Esophagus squamous epithelium (tissue), 5 donors: ENCODE measurements around the gene OR6N2. TPM values are rescaled to one million over a fixed set of nuclear protein-coding genes. Genes with fewer than 3 reads are reported as not detected.

ENCODE experiments used
- DNase-seq: peaks from one replicate; lab custom pipeline; 2025; lab: John Stamatoyannopoulos, UW
- H3K27ac ChIP-seq, 4 donors: fragments of 200-600 bp; sonication (generic); one replicate each; pipeline ENCODE4 v1.5.1; 2016 to 2019; ENCODE audit warnings: mild to moderate bottlenecking in 1 of 4
- H3K27me3 ChIP-seq, 4 donors: fragments of 200-600 bp; sonication (generic); 1 replicate in 3 of 4; 2 replicates in 1 of 4; pipeline versions ENCODE4 v1.5.1 to v1.6.0; 2017 to 2021; ENCODE audit warnings: antibody characterized with exemption in 1 of 4
- H3K36me3 ChIP-seq, 3 donors: fragments of 200-600 bp; sonication (generic); one replicate each; pipeline ENCODE4 v1.5.1; 2016 to 2019
- H3K4me1 ChIP-seq, 3 donors: fragments of 200-600 bp; sonication (generic); one replicate each; pipeline ENCODE4 v1.5.1; 2017 to 2019
- H3K4me3 ChIP-seq, 4 donors: fragments of 200-600 bp; sonication (generic); 1 replicate in 3 of 4; 2 replicates in 1 of 4; pipeline ENCODE4 v1.5.1; 2016 to 2019; ENCODE audit warnings: mild to moderate bottlenecking in 2 of 4, moderate library complexity in 1 of 4
- H3K9me3 ChIP-seq, 3 donors: fragments of 200-600 bp; sonication (generic); one replicate each; pipeline ENCODE4 v1.5.1; 2016 to 2019
- CTCF ChIP-seq, 6 experiments: fragments of 450-650 bp in 4 of 6; fragments of 200-600 bp in 2 of 6; sonication (generic) in 2 of 6; IDR thresholded peaks; one replicate each; pipeline ENCODE4 v1.5.1; 2016 to 2019; ENCODE audit warnings: antibody characterized with exemption in 6 of 6, mild to moderate bottlenecking in 4 of 6, moderate library complexity in 4 of 6
- POLR2A ChIP-seq, 4 donors: fragments of 450-650 bp; IDR thresholded peaks; one replicate each; pipeline ENCODE4 v1.6.1; 2017; ENCODE audit warnings: antibody characterized with exemption in 4 of 4, mild to moderate bottlenecking in 4 of 4, moderate library complexity in 3 of 4
- WGBS, 2 donors: methylation state at CpG; one replicate each; pipeline ENCODE4 v1.1.5; 2018; 5-methylcytosine and 5-hydroxymethylcytosine counted together
- intact Hi-C: fragments of 100-400 bp; cut with DNase I; formaldehyde crosslinking; loops from one replicate; pipeline ENCODE4 v1.15.0; 2022
- small RNA-seq, 4 donors: library from RNA; depleted of rRNA; stranded (forward); fragments of <200 nt; gene quantifications; one replicate each; pipeline ENCODE3, GENCODE V24; 2016
- total RNA-seq, 4 donors: library from RNA; depleted of rRNA; stranded (reverse); fragments of >200 nt; gene quantifications; one replicate each; pipeline ENCODE4 v1.1.0, GENCODE V29; 2016
- donor health status: DM: yes; HTN: yes; CAD: no.

OR6N2 gene
- total RNA-seq, 4 donors from 2014 or later = not detected

- no peaks in the 10 kb centered on the region for H3K27me3 ChIP-seq
- no peak overlapping the region for H3K27ac ChIP-seq
- no peaks in the 10 kb centered on the region for H3K4me1 ChIP-seq
- no peaks in the 10 kb centered on the region for H3K36me3 ChIP-seq
- intact Hi-C loops = no loop called here
- no peak overlapping the region for H3K4me3 ChIP-seq
- 58 to 86% methylated on average over 4 of the region's 4 CpGs for WGBS, 2 donors
- TF ChIP-seq CTCF (IDR thresholded peaks at IDR 0.05) (no peak), POLR2A (IDR thresholded peaks at IDR 0.05) (no peak)
- no peaks in the 10 kb centered on the region for H3K9me3 ChIP-seq
- no peak for DNase-seq
Observed at GRCh38 chr1:158731707-158732106, 49.3 kb downstream of the OR6N2 start.

GRCh38 chr1:158730453-158730852 is 50.6 kb downstream of the OR6N2 start:
- 52 to 56% methylated on average over 4 of the region's 4 CpGs for WGBS, 2 donors
- Histone ChIP-seq H3K27ac (no peak overlapping the region), H3K9me3 (no peaks in the 10 kb centered on the region), H3K4me1 (no peaks in the 10 kb centered on the region), H3K4me3 (no peak overlapping the region), H3K36me3 (no peaks in the 10 kb centered on the region), H3K27me3 (no peaks in the 10 kb centered on the region)
- intact Hi-C loops = no loop called here
- TF ChIP-seq CTCF (IDR thresholded peaks at IDR 0.05) (no peak), POLR2A (IDR thresholded peaks at IDR 0.05) (no peak)
- DNase-seq = no peak

GRCh38 chr1:158728510-158729225 is 52.3 kb downstream of the OR6N2 start:
- Histone ChIP-seq H3K4me1 (no peaks in the 10 kb centered on the region), H3K4me3 (no peak overlapping the region), H3K9me3 (no peaks in the 10 kb centered on the region), H3K36me3 (no peaks in the 10 kb centered on the region), H3K27ac (no peak overlapping the region), H3K27me3 (peaks cover 0 to 6% (median 0%) of the 10 kb centered on the region in 4 donors)
- no peak for DNase-seq
- intact Hi-C loops = no loop called here
- 53 to 58% methylated on average over 3 of the region's 3 CpGs for WGBS, 2 donors
- TF ChIP-seq POLR2A (IDR thresholded peaks at IDR 0.05) = no peak
- no peak for TF ChIP-seq CTCF (IDR thresholded peaks at IDR 0.05)

DNA sequence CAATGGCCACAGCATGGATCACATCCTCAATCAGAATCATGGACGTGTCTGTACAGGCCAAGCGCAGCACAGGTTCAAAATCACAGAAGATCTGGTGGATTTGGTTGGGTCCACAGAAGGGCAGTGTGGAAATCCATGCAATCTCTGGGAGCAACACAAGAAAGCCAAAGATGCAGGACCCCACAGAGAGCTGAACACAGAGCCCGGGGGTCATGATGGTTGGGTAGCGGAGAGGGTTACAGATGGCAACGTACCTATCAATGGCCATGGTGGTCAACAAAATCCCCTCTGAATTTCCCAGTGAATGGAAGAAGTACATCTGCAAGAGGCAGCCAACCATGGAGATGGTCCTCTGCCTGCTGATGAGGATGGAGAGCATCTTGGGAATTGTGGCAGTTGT is 56.6 kb downstream of the OR6N2 start:
- peaks cover 0 to 6% (median 0%) of the 10 kb centered on the region in 4 donors for H3K27me3 ChIP-seq

More for the DNA sequence above, 56.6 kb downstream of the OR6N2 start:
- H3K4me3 ChIP-seq = no peak overlapping the region
- no peak for DNase-seq
- no peak for TF ChIP-seq CTCF (IDR thresholded peaks at IDR 0.05)
- TF ChIP-seq POLR2A (IDR thresholded peaks at IDR 0.05) = no peak
- no peaks in the 10 kb centered on the region for H3K4me1 ChIP-seq
- 86 to 91% methylated on average over 5 of the region's 5 CpGs for WGBS, 2 donors
- no peaks in the 10 kb centered on the region for H3K36me3 ChIP-seq
- H3K27ac ChIP-seq = no peak overlapping the region
- H3K9me3 ChIP-seq = no peaks in the 10 kb centered on the region
- intact Hi-C loops = no loop called here

Small RNA genes within 50 kb of the gene (small RNA-seq; reads per million reads assigned to genes)
- gene OR2AQ1P = 0 reads per million in 4 donors

Other genes starting within 250 kb of the OR6N2 start
- not detected for gene OR6Y1, start 226.8 kb downstream of the OR6N2 start, total RNA-seq
- not detected for gene OR6P1, start 210.6 kb downstream of the OR6N2 start, total RNA-seq
- not detected for gene OR10X1, start 201.3 kb downstream of the OR6N2 start, total RNA-seq
- gene OR10Z1, start 175.9 kb downstream of the OR6N2 start, total RNA-seq = not detected
- under 1 TPM in 1 of 4 donors, not detected in 3; 0.32 TPM for gene SPTA1, start 94.5 kb downstream of the OR6N2 start, total RNA-seq
- gene OR6K2, start 80.6 kb downstream of the OR6N2 start, total RNA-seq = not detected
- not detected for gene OR6K3, start 60.5 kb downstream of the OR6N2 start, total RNA-seq
- gene OR6K6, start 26.5 kb downstream of the OR6N2 start, total RNA-seq = not detected
- gene OR6N1, start 9.0 kb downstream of the OR6N2 start, total RNA-seq = not detected
- gene MNDA, start 50.1 kb upstream of the OR6N2 start, total RNA-seq = 1 to 10 TPM; 1.2 to 8.0 (median 1.8) TPM
- gene PYHIN1, start 150.3 kb upstream of the OR6N2 start, total RNA-seq = 1 to 10 TPM in 2 of 4 donors, under 1 TPM in 1, not detected in 1; 0.61 to 2.3 (median 1.7) TPM
- gene IFI16, start 228.7 kb upstream of the OR6N2 start, total RNA-seq = 100 to 1,000 TPM in 2 of 4 donors, 10 to 100 TPM in 2; 46.1 to 154 (median 96.9) TPM